Left lung (tissue), 10 donors: ENCODE results near the gene RNLS. TPM values are rescaled to one million over a fixed set of nuclear protein-coding genes. Genes with fewer than 3 reads are reported as not detected.

Experiments used
- ATAC-seq: fragments of 200-7000 bp; cut with Tn5 transposase; one replicate; pipeline ENCODE4 v1.9.1; 2020; ENCODE audit warnings: moderate library complexity
- DNase-seq, 4 donors: peaks; one replicate each; pipeline ENCODE4 v3.0.0-alpha.2; 2013 to 2020
- H3K27ac ChIP-seq, 2 donors: fragments of 200-600 bp; sonication (generic) in 1 of 2; one replicate each; pipeline versions ENCODE4 v1.5.0 to v1.8.0; 2020 to 2021
- H3K27me3 ChIP-seq, 2 donors: fragments of 200-600 bp; sonication (generic) in 1 of 2; one replicate each; pipeline versions ENCODE4 v1.5.0 to v1.8.0; 2020 to 2021
- H3K36me3 ChIP-seq, 2 donors: fragments of 200-600 bp; sonication (generic) in 1 of 2; one replicate each; pipeline versions ENCODE4 v1.5.0 to v1.8.0; 2020 to 2021
- H3K4me1 ChIP-seq, 2 donors: fragments of 200-600 bp; one replicate each; pipeline ENCODE4 v1.8.0; 2021
- H3K4me3 ChIP-seq, 2 donors: fragments of 200-600 bp; sonication (generic) in 1 of 2; one replicate each; pipeline versions ENCODE4 v1.5.0 to v1.8.0; 2020 to 2021; ENCODE audit warnings: mild to moderate bottlenecking in 1 of 2
- H3K9me3 ChIP-seq, 2 donors: fragments of 200-600 bp; sonication (generic) in 1 of 2; one replicate each; pipeline versions ENCODE4 v1.5.0 to v1.8.0; 2020 to 2021
- intact Hi-C, 2 donors: fragments of 100-400 bp; cut with DNase I; formaldehyde crosslinking; loops; one replicate each; pipeline versions ENCODE4 v1.11.2 to v1.14.2; 2022
- polyA plus RNA-seq, 6 donors: library from polyadenylated mRNA; unstranded; fragments of 120-200 nt; gene quantifications; one replicate each; pipeline ENCODE4 v1.2.1, GENCODE V29; 2013; ENCODE audit not compliant: insufficient read length in 6 of 6
- total RNA-seq, 2 donors: library from RNA; stranded (reverse); fragmentation: NEBNext Ultra II Directional; extraction: Animal tissue kit (Norgen Biotek cat#: 25700); gene quantifications; one replicate each; pipeline ENCODE4 v1.2.1, GENCODE V29; 2021
- TF ChIP-seq, protein P1 (sequence below), 2 donors: fragments of 200-600 bp; sonication (generic) in 1 of 2; IDR thresholded peaks; one replicate each; pipeline versions ENCODE4 v1.5.0 to v1.8.0; 2021; ENCODE audit warnings: antibody characterized with exemption in 2 of 2
- donor health status: DM: no; HTN: yes; CAD: no.
- donor health status: DM: no; HTN: no; CAD: no.

Gene RNLS
- total and polyA plus RNA-seq, 8 donors: 4.1 to 8.8 (median 5.2) TPM

DNA sequence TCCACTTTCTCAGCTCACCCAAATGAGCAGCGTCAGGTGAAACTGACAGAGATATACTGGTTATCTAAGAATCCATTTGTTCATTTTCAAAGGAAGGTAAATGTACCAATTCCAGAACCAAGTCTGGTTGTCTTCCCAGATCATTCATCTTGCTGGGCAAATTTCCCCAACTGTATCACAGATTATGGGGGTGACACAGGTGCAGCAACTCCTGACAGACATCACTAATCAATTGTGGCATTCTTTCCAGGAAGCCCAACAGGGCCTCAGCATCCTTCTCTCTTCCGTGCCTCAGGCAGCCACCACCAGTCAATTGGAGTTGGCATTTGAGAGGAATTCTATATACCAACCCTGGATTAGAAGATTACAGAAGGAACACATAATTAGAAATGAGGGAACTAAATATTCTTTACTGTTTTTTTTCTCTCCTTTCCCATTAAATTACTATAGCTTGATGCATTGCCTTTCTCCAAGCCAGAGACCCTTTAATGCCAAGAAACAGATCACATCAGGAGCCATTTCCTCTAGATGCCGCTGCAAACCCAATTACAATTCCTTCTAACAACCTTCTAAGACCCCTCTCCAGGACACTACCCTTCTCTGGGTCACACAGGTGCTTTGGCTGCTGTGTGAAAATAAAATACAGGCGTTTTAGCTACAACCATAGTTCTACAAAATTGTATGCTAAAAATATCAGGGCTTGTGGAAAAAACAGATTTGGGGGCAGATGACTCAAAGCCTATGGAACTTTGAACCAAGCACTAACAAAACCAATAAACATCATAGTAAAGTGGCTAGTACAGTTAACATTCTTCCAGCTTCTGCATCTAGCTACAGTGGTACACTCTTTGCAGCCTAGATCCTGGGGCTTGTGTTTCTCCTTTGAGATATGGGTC, 291.6 kb downstream of the RNLS start:
- no peak for DNase-seq
- no peaks in the 10 kb centered on the region for H3K9me3 ChIP-seq
- H3K27ac ChIP-seq: no peak overlapping the region
- no peak for ATAC-seq
- TF ChIP-seq, protein P1, sequence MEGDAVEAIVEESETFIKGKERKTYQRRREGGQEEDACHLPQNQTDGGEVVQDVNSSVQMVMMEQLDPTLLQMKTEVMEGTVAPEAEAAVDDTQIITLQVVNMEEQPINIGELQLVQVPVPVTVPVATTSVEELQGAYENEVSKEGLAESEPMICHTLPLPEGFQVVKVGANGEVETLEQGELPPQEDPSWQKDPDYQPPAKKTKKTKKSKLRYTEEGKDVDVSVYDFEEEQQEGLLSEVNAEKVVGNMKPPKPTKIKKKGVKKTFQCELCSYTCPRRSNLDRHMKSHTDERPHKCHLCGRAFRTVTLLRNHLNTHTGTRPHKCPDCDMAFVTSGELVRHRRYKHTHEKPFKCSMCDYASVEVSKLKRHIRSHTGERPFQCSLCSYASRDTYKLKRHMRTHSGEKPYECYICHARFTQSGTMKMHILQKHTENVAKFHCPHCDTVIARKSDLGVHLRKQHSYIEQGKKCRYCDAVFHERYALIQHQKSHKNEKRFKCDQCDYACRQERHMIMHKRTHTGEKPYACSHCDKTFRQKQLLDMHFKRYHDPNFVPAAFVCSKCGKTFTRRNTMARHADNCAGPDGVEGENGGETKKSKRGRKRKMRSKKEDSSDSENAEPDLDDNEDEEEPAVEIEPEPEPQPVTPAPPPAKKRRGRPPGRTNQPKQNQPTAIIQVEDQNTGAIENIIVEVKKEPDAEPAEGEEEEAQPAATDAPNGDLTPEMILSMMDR (IDR thresholded peaks at IDR 0.05): no peak
- no peak overlapping the region for H3K4me3 ChIP-seq
- H3K27me3 ChIP-seq: no peaks in the 10 kb centered on the region
- H3K4me1 ChIP-seq: no peaks in the 10 kb centered on the region
- intact Hi-C loops: no loop called here
- H3K36me3 ChIP-seq: no peaks in the 10 kb centered on the region

DNA sequence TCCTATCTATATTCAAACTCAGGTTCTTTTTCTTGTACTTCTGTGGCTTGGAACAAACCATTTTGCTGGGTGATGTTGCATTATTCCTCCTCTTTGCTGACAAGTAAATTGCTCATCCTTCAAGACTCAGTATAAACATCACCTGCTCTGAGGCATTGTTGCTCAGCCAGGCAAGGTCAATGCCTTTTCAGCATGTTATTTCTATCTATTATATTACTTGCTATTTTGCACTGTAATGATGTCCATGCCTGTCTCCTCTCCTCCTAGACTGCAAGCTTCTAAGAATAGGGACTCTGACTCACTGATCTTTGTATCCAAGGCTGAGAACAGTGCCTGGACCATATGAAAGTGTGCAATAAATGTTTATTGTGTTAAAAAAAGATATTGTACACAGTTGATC, 293.8 kb downstream of the RNLS start:
- ATAC-seq: no peak

DNA sequence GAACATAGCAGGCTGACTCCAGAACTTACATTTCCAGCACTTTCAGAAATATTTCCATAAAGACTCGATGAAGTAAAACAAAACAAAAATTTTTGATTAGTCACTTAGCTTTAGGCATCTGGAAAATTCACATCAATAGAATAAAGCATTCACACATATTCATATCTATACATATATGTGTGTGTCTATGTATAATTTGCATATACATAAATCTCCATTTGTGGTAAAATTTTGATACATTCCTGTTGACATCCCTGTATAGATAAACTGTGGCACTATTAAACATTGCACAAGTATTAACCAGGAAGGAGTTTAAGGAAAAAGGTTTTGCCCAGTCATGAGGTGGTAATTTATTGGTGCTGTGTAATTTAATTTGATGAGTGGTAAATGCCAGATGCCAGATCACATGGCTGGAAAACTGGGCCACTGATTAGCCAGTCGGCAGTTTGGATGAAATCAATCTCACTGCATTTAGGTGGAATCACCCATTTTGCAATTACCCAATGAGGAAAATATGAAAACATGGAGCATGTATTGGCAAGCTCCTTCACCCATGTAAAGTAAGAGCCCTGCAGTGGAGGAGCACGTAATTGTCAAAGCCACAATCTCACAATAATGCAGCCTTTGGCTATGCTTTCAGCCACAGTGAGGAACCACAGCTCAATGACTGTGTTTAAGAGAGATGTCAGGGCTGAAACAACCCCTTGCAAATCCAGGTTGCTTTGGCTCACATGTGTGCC, 294.6 kb downstream of the RNLS start:
- H3K27me3 ChIP-seq: no peaks in the 10 kb centered on the region
- no peak overlapping the region for H3K4me3 ChIP-seq
- TF ChIP-seq, protein P1 (IDR thresholded peaks at IDR 0.05): no peak
- DNase-seq (no peak), ATAC-seq (no peak)
- intact Hi-C loops: no loop called here
- H3K36me3 ChIP-seq: no peaks in the 10 kb centered on the region
- no peak overlapping the region for H3K27ac ChIP-seq
- H3K9me3 ChIP-seq: no peaks in the 10 kb centered on the region
- no peaks in the 10 kb centered on the region for H3K4me1 ChIP-seq

More for the DNA sequence above, 293.8 kb downstream of the RNLS start:
- intact Hi-C loops: no loop called here
- TF ChIP-seq, protein P1 (IDR thresholded peaks at IDR 0.05): no peak
- no peaks in the 10 kb centered on the region for H3K4me1 ChIP-seq
- H3K9me3 ChIP-seq: no peaks in the 10 kb centered on the region
- no peaks in the 10 kb centered on the region for H3K36me3 ChIP-seq
- no peak overlapping the region for H3K4me3 ChIP-seq
- no peak for DNase-seq
- H3K27me3 ChIP-seq: no peaks in the 10 kb centered on the region
- H3K27ac ChIP-seq: no peak overlapping the region

DNA sequence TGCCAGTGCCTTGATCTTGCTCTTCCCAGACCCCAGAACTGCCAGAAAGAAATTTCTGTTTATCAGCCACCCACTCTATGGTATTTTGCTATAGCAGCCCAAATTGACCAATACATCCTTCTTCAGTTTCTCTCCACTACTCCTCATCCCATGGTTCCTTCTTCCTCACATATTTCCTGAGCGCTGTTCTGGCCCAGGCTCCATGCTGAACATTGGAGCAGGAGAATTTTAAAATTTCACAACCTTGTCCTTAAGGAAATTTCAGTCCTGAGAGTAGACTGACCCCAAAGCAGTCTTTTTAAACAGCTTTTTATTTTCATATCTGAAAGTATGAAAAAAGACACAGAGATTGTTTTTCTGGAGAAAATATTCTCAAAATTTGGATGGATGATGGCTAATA, 297.1 kb downstream of the RNLS start:
- Histone ChIP-seq H3K9me3 (no peaks in the 10 kb centered on the region), H3K4me1 (peaks cover 2 to 4% of the 10 kb centered on the region in 2 donors), H3K36me3 (no peaks in the 10 kb centered on the region), H3K4me3 (no peak overlapping the region), H3K27ac (no peak overlapping the region), H3K27me3 (no peaks in the 10 kb centered on the region)
- DNase-seq (no peak), ATAC-seq (no peak)
- TF ChIP-seq, protein P1 (IDR thresholded peaks at IDR 0.05): no peak
- intact Hi-C loops: no loop called here
